NCI-H748 treated with DMSO at 0.1 percent for 48 hours (cell line): ENCODE measurements around the gene UBXN4.

Experiments used
- DNase-seq: peaks from one replicate; lab custom pipeline; 2025; lab: John Stamatoyannopoulos, UW

Gene UBXN4

DNA sequence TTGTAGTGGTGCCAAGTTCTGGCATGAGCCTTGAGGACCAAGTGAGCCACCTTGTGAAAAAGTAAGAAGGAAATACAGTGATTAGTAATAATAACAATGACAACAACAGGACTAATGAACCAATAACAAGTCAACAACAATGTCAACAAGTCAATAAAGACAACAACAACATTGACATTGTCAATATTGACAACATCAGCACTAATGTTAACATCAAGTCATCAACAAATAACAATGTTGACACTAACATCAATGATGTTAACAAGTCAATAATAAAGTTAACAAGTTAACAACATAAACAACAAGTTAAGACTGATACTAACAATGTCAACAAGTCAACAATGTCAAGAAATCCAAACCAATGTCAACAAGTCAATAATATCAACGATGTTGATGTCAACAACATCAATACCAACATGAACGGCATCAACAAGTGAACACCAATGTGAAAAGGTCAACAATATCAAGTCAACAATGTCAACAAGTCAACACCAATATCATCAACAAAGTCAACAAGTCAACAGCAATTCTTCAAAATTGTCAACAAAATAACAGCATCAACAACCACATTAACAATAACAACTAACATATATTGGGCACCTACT is 71.4 kb downstream of the UBXN4 start:
- DNase-seq, result no peak

DNA sequence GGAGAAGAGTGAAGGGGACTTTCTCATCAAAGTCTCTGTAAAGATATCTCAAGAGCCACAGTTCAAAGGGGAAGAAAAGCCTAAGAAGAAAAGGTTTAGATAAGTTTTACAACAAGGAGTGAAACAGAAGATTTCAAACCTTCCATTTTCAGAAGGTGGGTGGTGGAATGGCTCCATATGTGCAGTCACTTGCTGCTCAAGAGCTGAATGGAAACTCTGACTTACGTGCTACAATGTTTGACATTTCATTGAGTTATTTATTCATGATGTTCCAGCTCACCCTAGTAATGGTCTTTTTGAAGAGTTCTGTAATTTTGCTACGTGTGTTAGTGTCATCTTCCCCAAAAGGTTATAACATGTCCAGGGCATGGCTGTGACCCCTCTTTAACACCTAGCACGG is 73.6 kb downstream of the UBXN4 start:
- DNase-seq, result no peak

DNA sequence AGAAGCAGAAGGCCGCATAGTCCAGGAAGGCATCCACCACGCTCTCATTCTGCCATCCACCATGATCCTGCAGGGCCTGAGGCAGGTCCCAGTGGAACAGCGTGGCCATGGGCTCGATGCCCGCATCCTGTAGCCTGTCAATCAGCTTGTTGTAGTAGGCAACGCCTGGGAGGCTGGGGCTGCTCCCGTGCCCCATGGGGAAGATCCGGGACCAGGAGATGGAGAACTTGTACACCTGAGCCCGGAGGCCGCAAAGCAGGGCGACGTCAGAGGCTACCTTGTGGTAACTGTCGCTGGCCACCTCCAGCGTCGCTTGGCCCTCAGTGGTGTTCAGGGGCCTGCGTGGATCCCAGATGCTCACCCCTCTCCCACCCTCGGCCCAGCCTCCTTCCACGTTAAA is 75.8 kb downstream of the UBXN4 start:
- DNase-seq, result no peak

DNA sequence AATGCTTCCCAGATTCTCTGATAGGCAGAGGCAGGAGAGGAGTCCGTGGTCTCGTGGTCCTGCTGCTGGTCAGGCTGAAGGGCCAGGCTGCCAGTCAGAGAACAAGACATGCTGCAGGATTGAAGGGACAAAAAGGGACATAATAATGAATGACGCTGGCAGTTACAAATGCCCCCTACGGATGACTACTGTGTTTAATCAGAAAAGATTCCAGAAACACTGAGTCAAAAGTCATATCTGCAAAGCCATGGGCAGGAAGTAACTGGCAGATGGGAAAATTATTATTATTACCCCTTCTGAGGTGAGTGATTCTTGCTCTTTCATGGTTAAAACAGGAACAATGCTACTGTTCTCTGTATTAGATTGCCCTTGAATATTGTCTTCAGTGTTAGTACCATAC is 76.3 kb downstream of the UBXN4 start:
- no peak for DNase-seq

DNA sequence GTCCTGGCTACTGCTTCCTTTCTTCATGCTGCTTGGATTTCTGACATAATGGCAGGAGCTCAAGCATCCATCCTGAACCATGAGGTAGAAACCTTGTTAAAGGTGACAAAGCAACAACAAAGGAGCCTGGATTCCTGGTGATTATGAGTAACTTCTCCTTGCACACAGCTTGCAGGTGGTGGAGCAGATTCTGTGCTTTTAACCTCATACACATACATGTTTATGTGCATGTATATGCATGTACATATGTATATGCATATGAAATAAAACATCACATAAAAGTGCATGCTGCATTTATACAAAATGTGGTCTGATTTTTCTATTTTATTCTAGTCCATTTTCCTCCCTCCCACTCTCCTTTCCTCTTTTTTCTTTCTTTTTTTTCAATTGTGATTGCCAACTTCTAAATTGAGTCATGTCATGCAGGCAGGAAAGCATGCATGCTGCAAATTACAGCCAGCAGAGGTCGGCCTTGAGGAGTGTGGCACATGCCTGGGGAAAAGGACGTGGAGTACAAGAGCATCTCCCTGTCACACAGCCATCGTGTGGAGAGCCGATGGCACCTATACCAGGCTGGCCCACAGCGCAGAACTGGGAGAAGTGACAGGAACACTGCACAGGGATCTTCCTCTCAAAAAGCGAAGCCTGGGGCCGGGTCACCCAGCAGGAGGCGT is 77.4 kb downstream of the UBXN4 start:
- no peak for DNase-seq

DNA sequence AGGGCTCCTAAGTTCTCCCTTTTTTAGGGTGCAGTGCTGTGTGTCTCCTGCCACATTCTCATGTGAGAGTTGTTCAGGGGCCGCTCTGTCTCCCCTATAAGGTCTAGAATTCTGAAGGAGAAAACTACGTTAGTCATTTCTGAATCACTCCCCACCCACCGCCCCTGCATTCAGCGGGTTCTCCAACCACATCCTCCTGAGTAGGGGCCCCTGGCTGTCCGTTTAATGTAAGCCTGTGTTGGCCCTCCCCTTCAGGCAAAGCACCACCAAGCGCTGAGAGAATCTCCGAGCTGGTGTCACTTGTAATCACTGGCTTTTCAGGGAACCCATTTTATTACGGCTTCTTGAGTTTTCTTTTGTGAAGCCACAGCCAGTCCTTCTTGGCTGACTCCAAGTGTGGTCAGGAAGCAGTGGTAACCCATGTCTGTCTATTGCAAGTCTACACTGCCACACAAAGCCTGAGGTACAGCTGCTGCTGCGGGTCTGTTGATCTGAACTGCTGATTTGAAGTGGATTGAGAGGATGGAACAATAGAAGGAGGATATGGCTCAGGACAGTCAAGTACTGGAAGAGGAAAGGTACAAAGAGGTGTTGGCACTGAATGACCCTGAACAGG is 78.5 kb downstream of the UBXN4 start:
- DNase-seq, result no peak

DNA sequence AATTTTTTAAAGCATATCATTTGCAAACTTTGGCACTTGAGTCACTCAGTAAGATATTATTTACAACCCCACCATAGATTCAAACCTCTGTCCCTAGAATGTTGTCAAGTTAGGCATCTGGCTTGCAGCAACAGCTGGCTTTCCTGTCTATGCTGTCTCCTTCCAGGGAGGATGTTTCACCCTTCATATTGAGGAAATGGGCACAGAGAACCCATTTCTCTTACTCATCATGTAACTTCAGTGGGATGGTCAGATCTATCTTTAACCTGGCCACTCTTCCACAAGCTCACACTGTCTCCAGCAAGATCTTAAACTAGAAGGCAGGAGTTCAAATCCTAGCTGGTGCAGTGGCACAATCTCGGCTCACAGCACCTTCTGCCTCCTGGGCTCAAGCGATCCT is 79.5 kb downstream of the UBXN4 start:
- no peak for DNase-seq

DNA sequence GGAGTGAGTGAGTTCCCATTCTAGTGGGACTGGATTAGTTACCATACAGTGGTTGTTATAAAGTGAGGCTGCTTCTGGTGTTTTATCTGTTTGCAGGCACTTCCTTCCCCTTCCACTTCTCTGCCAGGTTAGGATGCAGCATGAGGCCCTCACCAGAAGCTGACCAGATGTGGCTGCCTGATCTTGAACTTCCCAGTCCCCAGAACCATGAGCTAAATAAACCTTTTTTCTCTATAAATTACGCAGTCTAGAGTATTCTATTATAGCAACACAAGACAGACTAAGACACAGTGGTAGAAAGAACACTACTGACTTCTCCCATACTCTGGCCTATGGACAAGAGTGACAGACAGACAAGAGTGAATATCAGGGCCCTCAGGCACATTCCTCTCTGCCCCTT is 81.2 kb downstream of the UBXN4 start:
- no peak for DNase-seq

DNA sequence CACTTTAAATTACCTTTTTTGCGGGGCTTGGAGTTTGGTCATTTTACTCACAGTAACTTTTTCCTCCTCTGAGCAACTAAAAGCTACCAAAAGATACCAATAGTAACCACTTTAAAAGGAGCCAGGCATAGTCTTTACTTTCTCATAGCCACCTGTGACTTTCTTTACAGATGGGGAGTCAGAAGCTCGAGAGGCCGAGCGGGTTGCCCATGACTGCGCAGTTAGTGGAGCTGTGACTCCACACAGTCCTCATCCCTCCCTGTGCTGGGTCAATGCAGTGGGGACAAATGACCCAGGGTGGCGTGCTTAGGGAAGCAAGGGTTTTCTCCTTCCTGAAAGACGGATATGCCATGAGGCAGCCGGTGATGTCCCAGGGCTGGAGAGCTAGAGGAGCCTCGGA is 83.5 kb downstream of the UBXN4 start:
- DNase-seq, result no peak

DNA sequence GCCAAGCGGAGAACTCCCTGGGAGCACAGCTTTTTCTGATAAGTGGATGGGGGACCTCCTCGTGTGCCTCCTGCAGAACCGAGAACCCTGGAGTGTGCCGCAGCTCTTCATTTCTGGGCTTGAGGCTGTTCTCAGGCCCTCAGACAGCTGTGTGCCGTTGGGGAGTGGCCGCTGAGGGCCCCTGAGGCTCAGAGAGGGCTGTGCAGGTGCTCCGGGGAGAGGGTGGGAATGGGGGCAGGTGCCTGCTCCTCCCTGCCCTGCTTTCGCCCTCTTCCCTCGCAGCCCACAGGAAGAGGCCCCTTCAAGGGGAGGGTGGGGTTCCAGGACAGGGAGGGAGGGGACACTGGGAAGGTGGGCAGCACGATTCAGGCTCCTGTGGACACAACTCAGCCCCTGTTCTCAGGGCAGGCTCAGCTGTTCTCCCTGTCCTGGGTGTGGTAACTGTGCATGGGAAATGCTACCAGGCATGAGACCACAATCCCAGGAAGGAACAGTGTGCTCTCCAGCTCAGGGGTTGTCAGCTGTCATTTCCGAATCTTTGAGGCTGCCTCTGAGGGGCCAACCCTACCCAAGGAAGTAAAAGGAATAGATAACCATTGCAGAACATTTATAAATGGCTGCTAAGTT is 84.0 kb downstream of the UBXN4 start:
- no peak for DNase-seq

DNA sequence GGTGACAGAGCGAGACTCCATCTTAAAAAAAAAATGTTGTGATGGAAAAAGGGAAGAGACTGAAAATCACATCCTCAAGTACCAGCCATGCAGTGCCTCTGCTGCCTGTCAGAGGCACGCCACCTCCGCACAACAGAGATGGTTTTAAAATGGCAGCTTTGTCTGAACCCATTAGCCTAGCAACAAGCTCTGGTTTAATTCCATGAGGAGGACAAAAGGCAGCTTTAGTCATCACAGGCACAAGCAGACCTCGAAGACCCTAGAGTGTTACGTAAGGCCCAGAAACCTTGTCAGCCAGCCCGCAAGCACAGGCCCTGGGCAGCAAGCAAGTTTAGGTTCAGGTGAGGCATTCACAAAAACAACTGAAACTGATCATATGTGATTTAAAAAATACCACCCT is 84.9 kb downstream of the UBXN4 start:
- DNase-seq, result no peak

DNA sequence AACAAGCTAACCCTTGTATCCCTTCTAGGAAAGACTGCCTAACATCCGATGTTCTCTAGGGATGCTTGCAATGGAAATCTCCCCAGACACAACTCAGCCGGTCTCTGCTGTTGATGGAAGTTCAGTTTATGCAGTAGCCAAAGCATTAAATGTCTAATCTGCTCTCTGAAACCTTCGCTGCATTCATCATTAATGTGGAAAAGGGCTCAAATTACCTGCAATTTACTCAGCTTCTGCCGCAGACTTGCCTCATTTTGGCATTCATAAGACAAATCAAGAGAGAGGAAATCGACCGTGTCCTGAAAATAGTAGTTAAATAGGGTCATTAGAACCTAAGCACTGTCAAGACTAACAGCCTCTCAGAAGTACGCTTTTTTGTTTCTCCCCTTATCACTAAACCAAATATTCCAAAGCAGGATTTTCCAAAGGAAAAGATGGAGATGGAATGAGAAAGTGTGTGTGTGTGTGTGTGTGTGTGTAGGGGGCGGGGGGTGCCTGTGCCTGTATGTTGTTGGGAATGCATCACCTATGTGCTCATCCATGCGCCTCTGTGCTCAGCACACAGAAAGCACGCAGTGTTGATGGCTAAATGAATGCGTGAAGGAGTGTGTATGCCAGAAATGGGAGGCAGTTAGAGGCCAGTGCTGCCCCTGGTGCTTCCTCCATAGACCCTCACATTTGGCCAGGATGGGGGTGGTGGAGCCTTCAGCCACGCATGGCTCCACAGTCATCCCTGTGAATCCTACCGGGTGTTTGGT is 87.9 kb downstream of the UBXN4 start:
- peak; percentile 92 for DNase-seq

DNA sequence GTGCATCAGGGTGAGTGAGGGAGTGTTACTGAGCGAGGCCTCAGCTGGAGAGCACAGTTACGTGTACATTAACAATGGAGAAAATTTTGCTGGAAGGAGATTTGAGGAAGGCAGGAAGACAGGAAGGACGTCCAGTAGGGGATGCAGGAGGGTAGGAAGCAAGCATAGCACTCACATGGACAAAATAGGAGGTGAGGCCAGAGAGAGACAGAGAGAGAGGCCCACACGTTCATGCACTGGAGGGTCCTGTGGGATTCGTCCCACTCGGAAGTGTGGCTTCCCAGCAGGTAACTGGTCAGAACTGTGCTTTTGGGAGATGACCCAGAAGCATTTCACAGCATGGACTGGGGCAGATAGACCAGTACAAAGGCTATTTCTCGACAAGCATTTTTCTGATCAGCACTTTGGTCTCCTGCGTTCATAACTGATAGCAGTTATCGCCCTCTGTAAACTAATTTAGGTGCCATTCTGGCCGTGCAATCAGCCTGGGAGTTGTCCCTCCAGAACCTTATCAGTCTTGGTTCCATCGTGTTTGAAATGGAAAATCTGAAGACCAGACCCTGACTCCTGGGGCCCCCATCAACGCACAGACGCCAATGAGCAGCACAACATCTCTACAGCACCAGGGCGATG is 89.6 kb downstream of the UBXN4 start:
- DNase-seq, result no peak

DNA sequence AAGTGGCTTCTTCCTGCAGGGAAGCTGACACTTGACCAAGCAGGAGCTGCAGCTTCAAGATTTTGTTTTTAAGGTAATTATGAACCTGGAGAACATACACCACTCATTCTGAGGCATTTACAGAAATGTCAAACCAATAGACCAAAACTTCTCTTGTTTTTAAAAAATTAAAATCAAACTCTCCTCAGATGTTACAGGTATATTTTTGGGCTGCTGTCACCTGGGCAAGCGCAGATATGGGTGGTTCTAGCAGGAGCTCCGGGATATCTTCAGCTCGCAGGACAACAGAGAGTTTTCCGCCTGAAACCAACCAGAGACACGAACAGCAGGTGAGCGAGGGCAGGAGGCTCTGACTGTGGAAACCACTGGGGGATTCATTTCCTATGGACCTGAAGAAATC is 91.2 kb downstream of the UBXN4 start:
- no peak for DNase-seq
